Measurements from ENCODE around the gene HOXB9.
A peak's percentile ranks its signal among the peaks of the same experiment; 100 is the strongest.

Gene HOXB9

DNA sequence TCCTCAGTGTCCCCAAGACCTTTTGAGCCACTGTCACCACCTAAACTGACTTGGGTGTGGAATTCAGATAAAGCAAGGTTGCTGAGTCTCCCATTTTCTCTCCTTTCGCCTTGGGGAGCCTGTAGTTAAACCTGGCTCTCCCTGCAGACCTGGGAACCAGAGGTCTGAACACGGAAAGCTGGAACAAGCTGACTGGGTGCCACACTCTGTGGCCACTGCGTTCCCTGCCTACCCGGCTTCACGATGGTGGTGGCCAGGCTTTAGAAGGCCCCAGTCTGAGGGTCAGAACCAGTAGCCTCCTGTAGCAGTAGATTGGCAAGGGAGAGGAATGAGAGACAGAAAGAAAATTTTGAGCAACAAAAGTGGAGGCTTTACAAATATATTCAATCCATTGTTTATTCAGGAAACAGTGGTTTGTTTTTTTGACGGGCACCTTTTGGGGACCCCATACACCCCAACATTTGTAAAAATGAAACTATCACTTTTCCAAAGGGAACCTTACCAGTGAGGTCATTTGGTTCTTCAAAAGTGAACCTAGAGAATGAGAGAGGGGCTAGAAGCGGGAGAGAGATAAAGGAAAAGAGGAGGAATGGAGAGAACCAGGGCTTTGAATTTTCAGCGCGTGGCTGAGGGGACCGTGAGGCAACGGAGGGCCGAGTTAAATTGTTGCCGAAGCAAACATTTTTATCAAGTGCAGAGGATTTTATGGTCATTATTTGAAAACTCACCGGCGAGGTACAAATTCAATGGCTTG, 9.3 kb downstream of the HOXB9 start:
- TF ChIP-seq, protein P1, sequence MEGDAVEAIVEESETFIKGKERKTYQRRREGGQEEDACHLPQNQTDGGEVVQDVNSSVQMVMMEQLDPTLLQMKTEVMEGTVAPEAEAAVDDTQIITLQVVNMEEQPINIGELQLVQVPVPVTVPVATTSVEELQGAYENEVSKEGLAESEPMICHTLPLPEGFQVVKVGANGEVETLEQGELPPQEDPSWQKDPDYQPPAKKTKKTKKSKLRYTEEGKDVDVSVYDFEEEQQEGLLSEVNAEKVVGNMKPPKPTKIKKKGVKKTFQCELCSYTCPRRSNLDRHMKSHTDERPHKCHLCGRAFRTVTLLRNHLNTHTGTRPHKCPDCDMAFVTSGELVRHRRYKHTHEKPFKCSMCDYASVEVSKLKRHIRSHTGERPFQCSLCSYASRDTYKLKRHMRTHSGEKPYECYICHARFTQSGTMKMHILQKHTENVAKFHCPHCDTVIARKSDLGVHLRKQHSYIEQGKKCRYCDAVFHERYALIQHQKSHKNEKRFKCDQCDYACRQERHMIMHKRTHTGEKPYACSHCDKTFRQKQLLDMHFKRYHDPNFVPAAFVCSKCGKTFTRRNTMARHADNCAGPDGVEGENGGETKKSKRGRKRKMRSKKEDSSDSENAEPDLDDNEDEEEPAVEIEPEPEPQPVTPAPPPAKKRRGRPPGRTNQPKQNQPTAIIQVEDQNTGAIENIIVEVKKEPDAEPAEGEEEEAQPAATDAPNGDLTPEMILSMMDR (conservative IDR thresholded peaks at IDR 0.05; ENCODE audit: low read depth, low read length) = no peak
- DNase-seq (ENCODE audit: low read depth) = no peak
- no peak overlapping the region for H3K4me3 ChIP-seq (ENCODE audit: low read depth, low read length)

DNA sequence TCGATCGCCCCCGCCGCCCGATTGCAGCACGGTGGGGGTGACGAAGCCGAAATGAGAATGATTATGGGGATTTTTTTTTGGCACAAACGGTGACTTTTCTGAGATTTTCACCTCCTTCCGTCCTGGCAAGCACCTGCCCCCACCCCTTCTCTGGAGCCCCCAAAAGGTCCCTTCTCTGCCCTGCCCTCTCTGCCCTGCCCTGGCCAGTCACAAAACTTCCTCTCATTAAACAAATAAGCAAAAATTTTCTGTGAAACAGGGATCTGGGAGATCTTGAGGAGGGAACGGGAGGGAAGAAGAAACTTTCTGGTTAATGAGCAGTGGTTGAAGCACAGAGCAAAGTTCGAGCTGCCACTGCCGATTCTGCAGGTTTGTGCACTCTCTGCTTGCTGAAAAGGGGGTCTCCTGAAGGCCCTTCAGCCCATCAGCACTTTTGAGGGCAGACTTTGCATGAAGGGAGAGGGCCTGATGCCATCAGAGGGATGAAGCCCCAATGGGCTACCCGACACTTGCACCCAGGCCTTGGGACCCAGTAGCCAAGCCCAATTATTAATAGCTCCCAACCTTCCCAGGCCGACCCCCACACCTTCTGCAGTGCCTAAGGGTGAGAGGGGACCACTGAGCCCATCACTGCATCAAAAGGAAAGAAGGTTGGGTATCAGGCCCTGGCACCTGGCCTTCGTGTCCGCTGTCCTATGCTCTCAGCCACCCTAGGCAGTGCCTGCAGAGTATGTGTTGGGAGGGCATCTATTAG, 10.0 kb downstream of the HOXB9 start:
- DNase-seq (ENCODE audit: low read depth) = no peak
- no peak overlapping the region for H3K4me3 ChIP-seq (ENCODE audit: low read depth, low read length)
- TF ChIP-seq, protein P1 (conservative IDR thresholded peaks at IDR 0.05; ENCODE audit: low read depth, low read length) = no peak

DNA sequence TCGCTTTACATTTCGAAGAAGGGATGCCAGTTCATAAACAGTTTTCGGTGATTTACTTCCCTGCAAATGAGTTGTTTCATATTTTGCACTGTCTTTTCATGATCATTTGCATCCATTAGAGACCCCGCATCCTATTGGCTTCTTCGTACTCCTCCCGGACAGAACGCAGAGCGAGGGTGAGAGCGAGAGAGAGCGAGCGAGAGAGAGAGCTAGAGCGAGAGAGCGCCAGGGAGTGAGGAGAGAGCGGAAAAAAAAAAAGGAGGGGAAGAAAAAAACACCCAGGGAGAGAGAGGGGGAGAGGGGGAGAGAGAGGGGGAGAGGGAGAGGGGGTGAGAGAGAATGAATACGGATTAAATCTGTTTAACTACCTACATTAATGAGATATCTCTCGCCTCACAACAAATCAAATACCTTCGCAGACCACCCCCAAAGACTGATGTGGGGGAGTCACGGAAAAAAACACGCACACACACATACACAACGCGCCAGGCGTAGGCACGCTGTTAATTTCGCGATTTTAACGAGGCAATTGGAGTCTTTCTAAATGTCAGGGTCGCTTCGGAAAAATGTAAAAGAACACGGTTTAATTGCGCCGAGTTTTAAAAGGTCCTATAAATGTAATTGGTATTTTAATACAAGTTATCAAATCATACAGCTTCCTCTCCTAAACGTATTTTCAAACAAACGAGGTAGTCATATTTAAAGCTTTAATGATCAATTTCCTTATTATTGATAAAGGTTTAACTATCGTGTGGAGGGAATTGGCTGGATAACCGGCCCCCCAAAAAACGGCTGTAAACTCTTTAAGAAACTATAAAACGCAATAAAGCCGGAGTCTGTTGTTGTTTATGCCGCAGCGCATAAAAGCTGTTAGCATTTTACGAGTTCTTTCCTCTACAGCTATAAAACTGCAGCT, 10.9 kb downstream of the HOXB9 start, which contains the start of gene HOXB8:
TSS of gene HOXB8 (minus strand) at position 246 of the 916 bp plus-strand sequence. CDS start 588 bp downstream, outside the sequence.
- no peak for DNase-seq (ENCODE audit: low read depth)
- H3K4me3 ChIP-seq (ENCODE audit: low read depth, low read length) = no peak within 1 kb of the TSS
- TF ChIP-seq, protein P1 (conservative IDR thresholded peaks at IDR 0.05; ENCODE audit: low read depth, low read length) = no peak

DNA sequence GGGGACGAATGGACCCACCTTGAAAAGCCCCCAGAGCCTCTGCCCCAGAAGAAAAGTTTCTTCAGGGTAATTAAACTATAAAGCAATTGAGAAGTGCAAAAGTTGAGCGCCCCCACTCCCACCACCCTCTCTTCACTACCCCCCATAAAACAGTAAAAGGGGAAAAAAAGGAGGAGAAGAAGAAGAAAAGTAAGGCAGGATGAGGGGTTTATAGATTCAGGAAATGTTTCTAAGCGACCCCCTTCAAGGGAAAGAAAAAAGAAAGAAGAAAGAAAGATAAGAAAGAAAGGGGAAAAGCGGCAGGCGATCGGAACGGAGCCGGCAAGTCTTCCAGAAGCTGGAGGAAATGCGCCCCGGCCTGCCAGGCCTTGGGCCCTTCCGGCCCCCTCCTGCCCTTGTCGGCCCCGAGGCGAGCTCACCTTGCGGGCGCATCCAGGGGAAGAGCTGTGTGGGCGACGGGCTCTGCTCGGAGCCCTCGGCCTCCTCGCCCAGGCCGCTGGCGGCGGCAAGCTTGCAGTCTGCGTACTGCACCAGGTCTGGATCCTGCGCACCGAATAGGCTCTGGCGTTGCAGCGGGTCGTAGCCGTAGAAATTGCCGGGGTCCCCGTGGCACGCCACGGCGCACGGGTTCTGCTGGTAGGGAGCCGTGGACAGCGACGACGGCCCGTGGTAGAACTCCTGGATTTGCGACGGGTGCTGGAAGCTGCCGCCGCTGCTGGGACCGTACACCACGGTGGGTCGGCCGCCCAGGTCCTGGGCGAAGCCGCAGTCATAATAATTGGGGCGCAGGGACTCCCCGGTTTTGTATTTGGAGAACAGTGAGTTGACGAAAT, 12.1 kb downstream of the HOXB9 start:
- H3K4me3 ChIP-seq (ENCODE audit: low read depth, low read length) = no peak overlapping the region
- TF ChIP-seq, protein P1 (conservative IDR thresholded peaks at IDR 0.05; ENCODE audit: low read depth, low read length) = no peak
- no peak for DNase-seq (ENCODE audit: low read depth)

DNA sequence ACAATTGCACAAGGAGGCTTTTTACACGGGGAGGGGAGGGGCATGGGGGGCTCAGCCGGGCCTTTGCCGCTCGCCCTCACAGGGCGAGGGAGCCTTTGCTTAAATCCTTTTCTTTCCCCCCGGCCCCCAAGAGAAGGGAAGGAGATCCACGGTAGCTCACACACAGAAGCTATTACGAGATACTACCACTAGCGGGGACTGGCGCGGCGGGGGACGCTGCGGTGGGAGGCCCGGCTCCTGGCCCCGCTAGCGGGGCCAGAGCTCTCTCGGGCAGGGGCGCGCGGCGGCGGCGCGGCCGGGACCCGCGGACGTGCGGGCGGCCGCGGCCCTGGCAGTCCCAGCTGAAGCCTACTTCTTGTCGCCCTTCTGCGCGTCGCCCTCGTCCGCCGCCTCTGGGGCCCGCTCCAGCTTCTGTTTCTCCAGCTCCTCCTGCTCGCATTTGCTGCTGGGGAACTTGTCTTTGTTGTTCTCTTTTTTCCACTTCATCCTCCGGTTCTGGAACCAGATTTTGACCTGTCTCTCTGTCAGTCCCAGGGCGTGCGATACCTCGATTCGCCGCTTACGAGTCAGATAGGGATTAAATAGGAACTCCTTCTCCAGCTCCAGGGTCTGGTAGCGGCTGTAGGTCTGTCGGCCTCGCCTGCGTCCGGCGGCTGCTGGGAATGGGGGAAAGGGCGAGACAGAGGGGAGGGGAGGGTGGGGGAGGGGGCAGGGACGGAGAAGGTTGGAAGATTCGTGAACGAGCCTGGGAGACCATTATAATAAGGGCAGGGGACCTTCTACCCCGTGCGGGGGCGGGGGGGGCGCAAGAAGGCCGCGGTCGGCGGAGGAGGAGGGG, 13.1 kb downstream of the HOXB9 start:
- TF ChIP-seq, protein P1 (conservative IDR thresholded peaks at IDR 0.05; ENCODE audit: low read depth, low read length) = peak; percentile 28
- peak; percentile 26 for DNase-seq (ENCODE audit: low read depth)
- no peak overlapping the region for H3K4me3 ChIP-seq (ENCODE audit: low read depth, low read length)

Measured in choroid plexus epithelial cell (primary cell).